Panc1 (cell line): ENCODE data around the gene TMEM126B. TPM values are rescaled to one million over a fixed set of nuclear protein-coding genes. Genes with fewer than 3 reads are reported as not detected.

ENCODE experiments used
- ATAC-seq: fragments of 200-7000 bp; cut with Tn5 transposase; 2 replicates; pipeline ENCODE4 v1.9.1; 2020; ENCODE audit warnings: mild to moderate bottlenecking, moderate library complexity
- BruUV-seq: library from RNA; stranded (reverse); fragments of 400-500 nt; replicated peaks from 2 replicates; lab custom pipeline; 2021; lab: Mats Ljungman, UMichigan
- CTCF ChIA-PET: fragments of 300-600 bp; sonication (Branson Sonifier 250); formaldehyde crosslinking; loops from one replicate; lab custom pipeline; 2022; ENCODE audit warnings: antibody characterized with exemption; lab: Charles Lee
- POLR2A ChIA-PET: fragments of 300-600 bp; sonication (Branson Sonifier 250); formaldehyde crosslinking; loops from one replicate; lab custom pipeline; 2022; ENCODE audit warnings: antibody characterized with exemption; lab: Charles Lee
- DNase-seq: peaks from one replicate; pipeline ENCODE4 v3.0.0-alpha.2; 2010; ENCODE audit warnings: low read depth, low spot score
- H3K27ac ChIP-seq: 2 replicates; pipeline ENCODE4 v1.5.1; 2011; ENCODE audit warnings: mild to moderate bottlenecking, low read length, inconsistent platforms
- H3K27me3 ChIP-seq: fragments of 200-500 bp; sonication (Bioruptor generic); 2 replicates; pipeline ENCODE4 v1.6.0; 2014; ENCODE audit warnings: low read length, inconsistent platforms; ENCODE audit not compliant: control insufficient read depth, insufficient read depth
- H3K36me3 ChIP-seq: fragments of 200-500 bp; sonication (Bioruptor generic); 2 replicates; pipeline ENCODE4 v1.5.1; 2014; ENCODE audit warnings: inconsistent platforms, mild to moderate bottlenecking, low read length, moderate library complexity; ENCODE audit not compliant: control insufficient read depth, insufficient read depth
- H3K4me1 ChIP-seq: 2 replicates; pipeline ENCODE4 v1.5.1; 2011; ENCODE audit warnings: inconsistent platforms, mild to moderate bottlenecking, low read length, moderate library complexity; ENCODE audit not compliant: control insufficient read depth, insufficient read depth
- H3K4me3 ChIP-seq, 2 experiments: 2 replicates each; pipeline ENCODE4 v1.5.1; 2011 to 2012; ENCODE audit warnings: low read depth in 2 of 2, low read length in 2 of 2, mild to moderate bottlenecking in 2 of 2, inconsistent platforms in 1 of 2, moderate library complexity in 1 of 2
- H3K9me3 ChIP-seq: fragments of 200-500 bp; sonication (Bioruptor generic); 2 replicates; pipeline ENCODE4 v1.5.1; 2014; ENCODE audit warnings: low read depth, mild to moderate bottlenecking, inconsistent platforms, low read length, moderate library complexity; ENCODE audit not compliant: control insufficient read depth, insufficient read depth
- POLR2AphosphoS5 ChIP-seq: IDR thresholded peaks from 2 replicates; pipeline ENCODE4 v1.6.1; 2012; ENCODE audit warnings: mild to moderate bottlenecking, low read depth, low read length, moderate library complexity
- REST ChIP-seq, 2 experiments: IDR thresholded peaks; 2 replicates each; pipeline ENCODE4 v1.6.1; 2011 to 2012; ENCODE audit warnings: low read depth in 2 of 2, control low read depth in 1 of 2, low read length in 1 of 2, mild to moderate bottlenecking in 1 of 2, moderate library complexity in 1 of 2; ENCODE audit not compliant: insufficient read depth in 1 of 2
- SIN3A ChIP-seq: IDR thresholded peaks from 2 replicates; pipeline ENCODE4 v1.6.1; 2012; ENCODE audit warnings: low read depth, mild to moderate bottlenecking, low read length, moderate library complexity, borderline replicate concordance; ENCODE audit not compliant: insufficient read depth
- TCF7L2 ChIP-seq: IDR thresholded peaks from 2 replicates; pipeline ENCODE4 v1.6.1; 2011; ENCODE audit warnings: mild to moderate bottlenecking, low read depth, low read length, inconsistent platforms
- in situ Hi-C: cut with HindIII; loops from 2 replicates; pipeline ENCODE4 v1.10.0; 2016; ENCODE audit warnings: low sequenced_read_pairs, low pct_unique_long_range_greater_than_20kb
- intact Hi-C: fragments of 100-400 bp; cut with micrococcal nuclease; formaldehyde crosslinking; loops from one replicate; pipeline ENCODE4 v1.10.0; 2022; ENCODE audit not compliant: unreplicated experiment
- total RNA-seq: library from RNA; stranded (reverse); gene quantifications from one replicate; pipeline ENCODE4 v1.2.1, GENCODE V29; 2021; ENCODE audit not compliant: unreplicated experiment
- TF ChIP-seq, protein P1 (sequence below): fragments of 450-650 bp; IDR thresholded peaks from 2 replicates; pipeline ENCODE4 v1.5.1; 2017; ENCODE audit warnings: mild to moderate bottlenecking

Gene TMEM126B
- total RNA-seq, 1 experiment from 2014 or later = 106 TPM

DNA sequence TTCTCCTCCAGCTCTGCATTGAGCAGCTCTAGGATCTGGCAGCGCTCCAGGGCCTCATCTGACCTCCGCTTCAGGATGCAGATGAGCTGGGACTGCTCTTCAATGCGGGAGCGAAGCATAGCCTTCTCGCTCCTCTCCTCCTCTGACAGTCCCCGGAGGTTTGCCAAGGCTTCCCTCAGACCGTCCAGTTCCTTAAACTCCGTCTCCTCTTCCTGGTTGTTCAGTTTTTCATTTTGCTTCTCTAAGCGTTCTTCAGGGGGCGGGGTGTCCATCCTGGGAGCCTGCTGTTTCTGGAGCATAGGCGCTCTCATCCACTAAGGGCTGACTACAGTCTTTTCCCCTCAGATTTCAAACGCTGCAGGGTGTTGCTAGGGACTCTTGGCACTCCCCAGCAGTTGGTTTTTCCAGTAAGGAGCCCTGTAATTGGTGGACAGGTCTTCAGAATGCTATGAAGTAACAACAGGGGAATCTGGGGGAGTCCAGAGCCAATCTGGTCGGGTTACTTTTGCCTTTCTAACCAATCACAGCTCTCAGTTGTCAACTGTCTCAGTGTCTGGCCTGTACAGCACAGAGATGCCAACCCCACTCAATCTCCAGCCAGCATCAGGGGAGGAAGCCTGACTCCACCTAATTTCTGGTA, 57.5 kb downstream of the TMEM126B start, which contains the start of gene CCDC89:
Gene CCDC89 (minus strand): TSS at position 376 of the 640 bp plus-strand sequence. CDS start 65 bp downstream, at position 311.
- ChIA-PET CTCF (no interaction called here), POLR2A (no interaction called here)
- peak; percentile 50 for ATAC-seq
- H3K27ac ChIP-seq = peak within 1 kb of the TSS; percentile 48; the same call in 1 of the 2 replicates
- no peaks in the 10 kb centered on the region for H3K36me3 ChIP-seq
- no TSS peak for BruUV-seq
- TF ChIP-seq, protein P1, sequence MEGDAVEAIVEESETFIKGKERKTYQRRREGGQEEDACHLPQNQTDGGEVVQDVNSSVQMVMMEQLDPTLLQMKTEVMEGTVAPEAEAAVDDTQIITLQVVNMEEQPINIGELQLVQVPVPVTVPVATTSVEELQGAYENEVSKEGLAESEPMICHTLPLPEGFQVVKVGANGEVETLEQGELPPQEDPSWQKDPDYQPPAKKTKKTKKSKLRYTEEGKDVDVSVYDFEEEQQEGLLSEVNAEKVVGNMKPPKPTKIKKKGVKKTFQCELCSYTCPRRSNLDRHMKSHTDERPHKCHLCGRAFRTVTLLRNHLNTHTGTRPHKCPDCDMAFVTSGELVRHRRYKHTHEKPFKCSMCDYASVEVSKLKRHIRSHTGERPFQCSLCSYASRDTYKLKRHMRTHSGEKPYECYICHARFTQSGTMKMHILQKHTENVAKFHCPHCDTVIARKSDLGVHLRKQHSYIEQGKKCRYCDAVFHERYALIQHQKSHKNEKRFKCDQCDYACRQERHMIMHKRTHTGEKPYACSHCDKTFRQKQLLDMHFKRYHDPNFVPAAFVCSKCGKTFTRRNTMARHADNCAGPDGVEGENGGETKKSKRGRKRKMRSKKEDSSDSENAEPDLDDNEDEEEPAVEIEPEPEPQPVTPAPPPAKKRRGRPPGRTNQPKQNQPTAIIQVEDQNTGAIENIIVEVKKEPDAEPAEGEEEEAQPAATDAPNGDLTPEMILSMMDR = no peak
- TF ChIP-seq REST (IDR thresholded peaks at IDR 0.05; ENCODE audit: insufficient read depth in 1 of 2, low read depth in 2 of 2, low read length in 1 of 2) = no peak
- no peak for TF ChIP-seq POLR2AphosphoS5
- no peak for TF ChIP-seq TCF7L2
- no peak for TF ChIP-seq SIN3A
- H3K4me1 ChIP-seq = peaks cover 21% of the 10 kb centered on the region
- no peaks in the 10 kb centered on the region for H3K9me3 ChIP-seq
- in situ Hi-C loops = no loop called here
- peak within 1 kb of the TSS in 1 of 2 experiments; percentile 2; a peak in 1 of 4 replicates for H3K4me3 ChIP-seq
- no peak for DNase-seq
- intact Hi-C loops = no loop called here
- no peaks in the 10 kb centered on the region for H3K27me3 ChIP-seq

Other genes with a start within 250 kb of the TMEM126B start
- 4.2 TPM for gene DLG2, start 1.2 kb upstream of the TMEM126B start, total RNA-seq
- 50.9 TPM for gene TMEM126A, start 19.4 kb downstream of the TMEM126B start, total RNA-seq
- 75.8 TPM for gene CREBZF, start 36.5 kb downstream of the TMEM126B start, total RNA-seq
- 1.7 TPM for gene CCDC89, start 57.6 kb downstream of the TMEM126B start, total RNA-seq
- gene SYTL2, start 182.5 kb downstream of the TMEM126B start, total RNA-seq = 132 TPM
- gene CCDC83, start 226.8 kb downstream of the TMEM126B start, total RNA-seq = not detected